Neural progenitor cell (in vitro differentiated cells): Measurements from ENCODE around the gene EHD4. TPM values are rescaled to one million over a fixed set of nuclear protein-coding genes. Genes with fewer than 3 reads are reported as not detected.

Source experiments
- DNase-seq: peaks from one replicate; pipeline ENCODE4 v3.0.0-alpha.2; 2016; ENCODE audit warnings: low spot score
- H2AFZ ChIP-seq: fragments of 200-600 bp; sonication (generic); replicated peaks from 2 replicates; pipeline ENCODE4 v1.6.1; 2016; ENCODE audit warnings: antibody characterized with exemption
- H3F3A ChIP-seq: fragments of 200-600 bp; sonication (generic); 2 replicates; pipeline ENCODE4 v1.6.1; 2016; ENCODE audit warnings: antibody characterized with exemption, low read depth
- H3K27ac ChIP-seq: fragments of 200-600 bp; sonication (generic); 2 replicates; pipeline ENCODE4 v1.5.1; 2016; ENCODE audit warnings: mild to moderate bottlenecking
- H3K27me3 ChIP-seq: fragments of 200-600 bp; sonication (generic); 2 replicates; pipeline ENCODE4 v1.6.1; 2016; ENCODE audit warnings: mild to moderate bottlenecking, moderate library complexity
- H3K36me3 ChIP-seq: fragments of 200-600 bp; sonication (generic); 2 replicates; pipeline ENCODE4 v1.5.1; 2016
- H3K4me1 ChIP-seq: fragments of 200-600 bp; sonication (generic); 2 replicates; pipeline ENCODE4 v1.6.1; 2016; ENCODE audit warnings: mixed run types
- H3K4me2 ChIP-seq: fragments of 200-600 bp; sonication (generic); 2 replicates; pipeline ENCODE4 v1.6.1; 2016
- H3K4me3 ChIP-seq: fragments of 200-600 bp; sonication (generic); 2 replicates; pipeline ENCODE4 v1.5.1; 2016
- H3K79me2 ChIP-seq: fragments of 200-600 bp; sonication (generic); 2 replicates; pipeline ENCODE4 v1.6.1; 2016; ENCODE audit warnings: low read depth
- H3K9ac ChIP-seq: fragments of 200-600 bp; sonication (generic); 2 replicates; pipeline ENCODE4 v1.6.1; 2016
- H3K9me3 ChIP-seq: fragments of 200-600 bp; sonication (generic); 2 replicates; pipeline ENCODE4 v1.5.1; 2016; ENCODE audit warnings: low read depth
- H4K20me1 ChIP-seq: fragments of 200-600 bp; sonication (generic); 2 replicates; pipeline ENCODE4 v1.6.1; 2016; ENCODE audit warnings: low read depth
- H3K27ac Mint-ChIP-seq: 3 replicates; pipeline ENCODE4 v1.8.0; 2021; ENCODE audit warnings: mixed read lengths
- H3K27me3 Mint-ChIP-seq: 2 replicates; pipeline ENCODE4 v1.8.0; 2022; ENCODE audit warnings: low read depth, mild to moderate bottlenecking, inconsistent platforms, moderate library complexity, mixed read lengths; ENCODE audit not compliant: insufficient read depth
- H3K36me3 Mint-ChIP-seq: 3 replicates; pipeline ENCODE4 v1.8.0; 2021; ENCODE audit warnings: mixed read lengths
- H3K4me1 Mint-ChIP-seq: 3 replicates; pipeline ENCODE4 v1.8.0; 2021; ENCODE audit warnings: mixed read lengths
- H3K4me3 Mint-ChIP-seq: 3 replicates; pipeline ENCODE4 v1.8.0; 2021; ENCODE audit warnings: mild to moderate bottlenecking, moderate library complexity, mixed read lengths
- H3K9me3 Mint-ChIP-seq: 3 replicates; pipeline ENCODE4 v1.8.0; 2020; ENCODE audit warnings: mixed read lengths
- EZH2 ChIP-seq: fragments of 200-600 bp; sonication (generic); IDR thresholded peaks from 2 replicates; pipeline ENCODE4 v1.6.1; 2017; ENCODE audit warnings: antibody characterized with exemption, mild to moderate bottlenecking, moderate library complexity
- EZH2phosphoT487 ChIP-seq: fragments of 200-600 bp; sonication (generic); IDR thresholded peaks from 2 replicates; pipeline ENCODE4 v1.6.1; 2017; ENCODE audit warnings: antibody characterized with exemption
- total RNA-seq: library from RNA; depleted of rRNA; stranded (reverse); fragments of >200 nt; gene quantifications from 2 replicates; pipeline ENCODE4 v1.2.3, GENCODE V29; 2015; ENCODE audit warnings: low replicate concordance
- TF ChIP-seq, protein P1 (sequence below): fragments of 200-600 bp; sonication (generic); IDR thresholded peaks from 2 replicates; pipeline ENCODE4 v1.5.1; 2017; ENCODE audit warnings: antibody characterized with exemption, mild to moderate bottlenecking

The EHD4 gene
- total RNA-seq, 1 donor from 2014 or later: 6.9 TPM

DNA sequence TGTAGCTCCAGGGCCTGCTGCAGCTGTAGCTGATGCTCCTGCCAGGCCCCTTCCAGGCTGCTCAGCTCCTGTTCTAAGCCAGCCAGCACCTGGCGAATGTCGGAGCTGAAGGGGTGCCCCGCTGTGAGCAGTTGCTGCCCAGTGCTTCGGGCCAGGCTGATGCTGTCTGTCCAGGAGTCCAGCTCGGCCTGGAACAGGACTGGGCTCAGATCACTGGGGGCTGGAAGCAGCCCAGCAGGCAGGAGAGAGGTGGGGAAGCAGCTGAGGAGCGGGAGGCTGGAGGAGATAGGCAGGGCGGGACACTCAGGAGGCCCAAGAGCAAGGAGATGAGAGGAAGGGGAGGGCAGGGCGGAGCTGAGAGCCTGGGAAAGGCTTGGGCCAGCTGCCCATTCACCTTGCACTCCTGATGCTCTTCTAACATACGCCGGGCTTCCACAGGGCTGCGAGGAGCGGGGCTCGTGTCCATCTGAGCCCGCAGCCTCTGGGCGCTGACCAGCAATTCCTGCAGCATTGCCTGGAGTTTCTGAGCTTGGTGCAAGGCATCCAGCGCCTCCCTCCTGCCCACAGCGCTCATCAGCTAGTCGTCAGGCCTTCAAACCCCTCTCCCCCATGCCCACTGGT, 110.5 kb downstream of the EHD4 start:
- TF ChIP-seq EZH2: no peak
- TF ChIP-seq, protein P1, sequence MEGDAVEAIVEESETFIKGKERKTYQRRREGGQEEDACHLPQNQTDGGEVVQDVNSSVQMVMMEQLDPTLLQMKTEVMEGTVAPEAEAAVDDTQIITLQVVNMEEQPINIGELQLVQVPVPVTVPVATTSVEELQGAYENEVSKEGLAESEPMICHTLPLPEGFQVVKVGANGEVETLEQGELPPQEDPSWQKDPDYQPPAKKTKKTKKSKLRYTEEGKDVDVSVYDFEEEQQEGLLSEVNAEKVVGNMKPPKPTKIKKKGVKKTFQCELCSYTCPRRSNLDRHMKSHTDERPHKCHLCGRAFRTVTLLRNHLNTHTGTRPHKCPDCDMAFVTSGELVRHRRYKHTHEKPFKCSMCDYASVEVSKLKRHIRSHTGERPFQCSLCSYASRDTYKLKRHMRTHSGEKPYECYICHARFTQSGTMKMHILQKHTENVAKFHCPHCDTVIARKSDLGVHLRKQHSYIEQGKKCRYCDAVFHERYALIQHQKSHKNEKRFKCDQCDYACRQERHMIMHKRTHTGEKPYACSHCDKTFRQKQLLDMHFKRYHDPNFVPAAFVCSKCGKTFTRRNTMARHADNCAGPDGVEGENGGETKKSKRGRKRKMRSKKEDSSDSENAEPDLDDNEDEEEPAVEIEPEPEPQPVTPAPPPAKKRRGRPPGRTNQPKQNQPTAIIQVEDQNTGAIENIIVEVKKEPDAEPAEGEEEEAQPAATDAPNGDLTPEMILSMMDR: no peak
- TF ChIP-seq EZH2phosphoT487: no peak
- no peak overlapping the region for H3K27ac ChIP-seq
- no peaks in the 10 kb centered on the region for H3K9me3 ChIP-seq
- H3K4me3 ChIP-seq: no peak overlapping the region
- H3F3A ChIP-seq: no peaks in the 10 kb centered on the region
- peak; percentile 44 for DNase-seq
- no peak overlapping the region for H2AFZ ChIP-seq
- peaks cover 9% of the 10 kb centered on the region for H3K27me3 Mint-ChIP-seq
- H3K36me3 Mint-ChIP-seq: no peaks in the 10 kb centered on the region
- no peaks in the 10 kb centered on the region for H3K36me3 ChIP-seq
- no peak overlapping the region for H3K9ac ChIP-seq
- peak overlapping the region; percentile 25 for H3K27ac Mint-ChIP-seq
- peaks cover 44% of the 10 kb centered on the region for H3K4me1 Mint-ChIP-seq
- H3K4me2 ChIP-seq: no peak overlapping the region
- H3K4me1 ChIP-seq: peaks cover 20% of the 10 kb centered on the region
- no peaks in the 10 kb centered on the region for H4K20me1 ChIP-seq
- no peaks in the 10 kb centered on the region for H3K9me3 Mint-ChIP-seq
- H3K27me3 ChIP-seq: no peaks in the 10 kb centered on the region
- no peaks in the 10 kb centered on the region for H3K79me2 ChIP-seq
- no peak overlapping the region for H3K4me3 Mint-ChIP-seq

GRCh38 chr15:41860049-41860828, 112.1 kb downstream of the EHD4 start:
- Histone ChIP-seq H3K36me3 (no peaks in the 10 kb centered on the region), H3K27ac (no peak overlapping the region), H2AFZ (no peak overlapping the region), H3K27me3 (no peaks in the 10 kb centered on the region), H3F3A (no peaks in the 10 kb centered on the region), H3K9me3 (no peaks in the 10 kb centered on the region), H3K79me2 (no peaks in the 10 kb centered on the region), H3K4me2 (no peak overlapping the region), H3K4me1 (peaks cover 12% of the 10 kb centered on the region), H4K20me1 (no peaks in the 10 kb centered on the region), H3K9ac (no peak overlapping the region), H3K4me3 (no peak overlapping the region)
- no peak overlapping the region for H3K27ac Mint-ChIP-seq
- no peaks in the 10 kb centered on the region for H3K9me3 Mint-ChIP-seq
- peaks cover 9% of the 10 kb centered on the region for H3K27me3 Mint-ChIP-seq
- TF ChIP-seq, protein P1: peak; percentile 36
- TF ChIP-seq EZH2phosphoT487 (no peak), EZH2 (no peak)
- peak; percentile 51 for DNase-seq
- no peak overlapping the region for H3K4me3 Mint-ChIP-seq
- no peaks in the 10 kb centered on the region for H3K36me3 Mint-ChIP-seq
- peaks cover 44% of the 10 kb centered on the region for H3K4me1 Mint-ChIP-seq

DNA sequence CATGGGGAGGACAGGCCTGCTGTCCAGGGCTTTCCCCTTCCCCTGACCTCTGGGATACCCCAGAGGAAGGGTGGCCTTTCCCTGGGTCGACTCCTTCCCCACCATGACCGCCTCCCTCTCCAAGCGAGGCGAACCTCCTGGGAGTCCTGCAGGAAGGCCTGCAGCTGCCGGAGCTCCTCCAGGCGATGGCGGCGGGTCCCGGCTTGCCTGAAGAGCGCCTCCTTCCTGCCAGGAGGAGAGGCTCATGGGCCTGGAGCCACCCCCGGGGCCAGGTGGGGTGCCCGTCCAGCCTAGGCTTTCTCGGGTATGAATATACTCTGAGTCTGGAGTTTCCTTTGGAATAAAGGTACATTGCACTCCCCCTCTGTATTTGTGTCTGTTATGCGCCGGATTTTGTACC, 113.6 kb downstream of the EHD4 start:
- no peak overlapping the region for H3K4me2 ChIP-seq
- no peak overlapping the region for H3K4me3 ChIP-seq
- H3K9me3 ChIP-seq: no peaks in the 10 kb centered on the region
- Mint-ChIP-seq H3K36me3 (no peaks in the 10 kb centered on the region), H3K4me1 (peaks cover 39% of the 10 kb centered on the region), H3K27me3 (peaks cover 8% of the 10 kb centered on the region), H3K9me3 (no peaks in the 10 kb centered on the region), H3K4me3 (peak overlapping the region; percentile 53), H3K27ac (no peak overlapping the region)
- no peak for DNase-seq
- H3K27ac ChIP-seq: no peak overlapping the region
- H3K27me3 ChIP-seq: no peaks in the 10 kb centered on the region
- no peaks in the 10 kb centered on the region for H4K20me1 ChIP-seq
- TF ChIP-seq EZH2 (no peak), EZH2phosphoT487 (no peak)
- TF ChIP-seq, protein P1: no peak
- no peaks in the 10 kb centered on the region for H3F3A ChIP-seq
- no peaks in the 10 kb centered on the region for H3K79me2 ChIP-seq
- H3K4me1 ChIP-seq: peaks cover 16% of the 10 kb centered on the region
- H3K36me3 ChIP-seq: no peaks in the 10 kb centered on the region
- H2AFZ ChIP-seq: no peak overlapping the region
- H3K9ac ChIP-seq: no peak overlapping the region
